Hematopoietic multipotent progenitor cell treated with erythropoietin and hydrocortisone succinate and interleukin-3 and kit ligand, for 17 days (in vitro differentiated cells): ENCODE data around the gene SYTL2.
"Not testable (repeated sequence)": the region's sequence is repeated elsewhere in the genome, so short reads cannot be mapped to it uniquely, and the experiment has no call there.

Experiments used
- DNase-seq: peaks from one replicate; pipeline ENCODE4 v3.0.0-alpha.2; 2015; ENCODE audit warnings: low spot score

The SYTL2 gene

DNA sequence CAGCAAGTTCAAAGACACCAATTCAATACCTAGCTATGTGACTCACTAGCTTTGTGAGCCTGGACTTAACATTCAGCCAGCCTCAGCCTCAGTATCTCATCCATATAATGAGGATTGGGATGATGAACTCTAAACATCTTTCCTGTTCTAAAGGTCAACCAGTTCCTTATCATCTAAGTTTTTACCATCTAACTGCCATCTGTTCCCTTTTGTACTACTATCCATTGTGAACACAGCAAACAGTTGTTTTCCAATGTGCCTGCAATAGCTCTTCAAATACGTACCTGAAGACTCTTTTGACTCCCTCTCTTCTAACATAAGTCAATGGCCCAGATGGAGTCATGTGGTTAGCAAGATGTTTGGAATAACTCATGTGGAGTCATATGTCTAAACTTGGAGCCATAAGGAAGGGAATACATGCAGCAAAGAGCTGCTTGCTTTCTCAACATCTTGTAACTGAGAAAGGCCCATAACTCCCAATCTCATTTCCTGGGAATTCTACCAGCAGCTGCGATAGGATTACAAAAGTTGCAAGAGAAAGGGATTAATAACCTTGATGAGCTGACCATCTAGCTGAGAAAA is 19.4 kb downstream of the SYTL2 start:
- DNase-seq: no peak

DNA sequence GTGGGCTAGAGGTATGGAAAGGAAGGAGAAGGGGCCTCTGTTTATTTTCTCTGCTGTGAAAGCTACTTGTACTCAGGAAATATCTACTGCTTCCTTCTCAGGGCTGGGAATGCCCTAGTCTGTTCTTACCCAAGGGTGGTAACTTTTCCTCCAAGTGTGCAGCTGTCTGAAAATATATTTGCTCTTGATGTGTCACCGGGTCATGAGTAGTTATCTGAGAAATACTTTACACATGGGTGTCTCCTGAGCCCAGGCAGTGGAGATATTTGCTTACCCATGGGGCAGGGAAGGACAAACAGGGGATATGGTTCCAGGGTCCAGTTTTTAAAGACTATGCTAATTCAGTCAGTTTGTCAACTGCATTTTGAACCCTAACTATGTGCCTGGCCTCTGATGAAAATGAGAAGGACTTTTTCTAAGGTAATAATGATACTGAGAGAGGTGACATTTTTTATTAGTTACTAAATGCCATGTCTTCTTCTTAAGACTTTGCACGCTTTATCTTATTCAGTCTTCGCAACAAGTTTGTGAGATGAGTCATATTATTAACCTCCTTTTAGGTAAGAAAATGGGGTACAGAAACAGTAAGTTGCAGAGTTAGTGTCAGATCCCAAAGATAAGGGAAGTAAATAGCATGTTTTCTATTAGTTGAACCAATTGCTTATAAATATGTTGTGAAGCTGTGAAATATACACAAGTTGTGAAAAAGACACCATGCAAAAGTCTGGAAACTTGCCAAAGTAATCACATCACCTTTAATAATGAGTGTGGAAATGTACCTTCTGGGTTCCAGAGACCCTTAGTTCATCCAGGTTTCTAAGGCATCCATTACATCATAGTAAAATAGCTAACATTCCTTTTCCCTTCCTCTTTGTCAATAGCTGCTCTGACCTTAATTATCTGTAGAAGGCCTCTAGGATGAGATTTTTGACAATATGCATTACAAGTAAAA is 22.9 kb downstream of the SYTL2 start:
- no peak for DNase-seq

DNA sequence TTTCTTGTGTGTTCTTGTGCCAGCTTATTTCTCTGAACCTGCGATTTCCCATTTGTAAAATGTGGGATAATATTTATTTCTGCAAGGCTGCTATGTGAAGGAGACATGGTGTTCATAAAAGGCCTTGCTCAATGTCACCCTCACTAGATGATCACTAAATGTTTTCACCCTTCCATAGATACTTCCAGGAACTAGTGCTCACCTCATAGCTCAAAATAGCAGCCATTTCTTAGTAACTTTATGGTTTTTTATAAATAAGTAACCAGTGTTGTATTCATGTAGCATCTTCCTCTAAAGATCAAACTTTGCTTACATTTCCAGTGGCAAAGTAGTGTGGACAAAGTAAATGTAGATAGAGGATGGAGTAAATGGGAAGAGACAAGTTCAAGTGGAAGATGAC is 23.8 kb downstream of the SYTL2 start:
- no peak for DNase-seq

DNA sequence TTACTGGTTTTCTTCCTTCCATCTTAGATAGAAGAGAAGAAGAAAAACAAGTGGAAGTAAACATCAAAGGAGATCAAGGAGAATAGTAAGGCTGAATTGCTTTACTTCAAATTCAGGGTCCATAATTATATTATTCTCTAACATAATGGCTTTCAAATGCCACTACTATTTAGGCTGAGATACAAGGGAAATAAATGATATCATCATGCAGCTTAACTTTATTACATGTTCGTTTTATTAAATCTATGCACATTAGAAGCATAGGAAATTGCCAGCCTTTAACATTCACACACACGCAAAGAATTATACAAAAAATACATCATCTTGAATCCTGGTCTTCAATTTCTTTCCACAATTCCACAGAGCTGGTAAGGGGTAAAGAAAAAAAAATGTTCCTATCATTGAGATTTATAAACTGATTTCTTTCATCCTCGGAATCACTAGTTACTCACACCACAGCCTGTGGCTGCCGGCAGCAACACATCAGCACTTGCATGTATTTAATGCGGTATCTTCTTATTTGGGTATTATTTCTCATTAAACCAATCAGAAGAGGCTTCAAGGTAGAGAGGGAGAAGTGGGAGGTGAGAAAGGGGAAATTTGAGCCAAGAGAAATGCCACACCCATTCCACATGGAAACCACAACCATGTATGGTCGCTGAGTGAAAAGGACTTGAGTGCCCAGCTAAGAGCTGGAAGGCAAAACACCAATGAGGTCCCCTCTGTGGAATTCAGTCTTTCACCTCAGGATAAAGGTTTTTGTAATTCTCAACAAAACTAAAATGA is 26.3 kb downstream of the SYTL2 start:
- DNase-seq: no peak

DNA sequence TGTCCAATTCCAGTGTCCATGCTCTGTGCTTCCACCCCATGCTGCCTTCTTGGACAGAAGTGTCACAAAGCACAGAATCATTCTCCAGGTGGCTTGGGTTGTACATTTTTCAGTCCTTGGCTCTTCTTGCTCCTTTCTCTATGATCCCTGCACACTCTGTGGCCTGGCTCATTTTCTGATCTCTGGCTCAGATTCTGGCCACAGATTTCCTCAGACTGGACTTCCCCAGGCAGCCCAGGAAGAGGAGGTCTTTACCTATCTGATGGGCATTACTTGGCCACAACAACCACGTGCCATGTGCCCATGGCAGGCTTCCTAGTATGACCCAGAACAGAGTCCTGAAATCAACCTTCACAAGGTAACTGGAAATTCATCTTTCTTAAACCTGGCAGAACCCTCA is 27.2 kb downstream of the SYTL2 start:
- DNase-seq: no peak

DNA sequence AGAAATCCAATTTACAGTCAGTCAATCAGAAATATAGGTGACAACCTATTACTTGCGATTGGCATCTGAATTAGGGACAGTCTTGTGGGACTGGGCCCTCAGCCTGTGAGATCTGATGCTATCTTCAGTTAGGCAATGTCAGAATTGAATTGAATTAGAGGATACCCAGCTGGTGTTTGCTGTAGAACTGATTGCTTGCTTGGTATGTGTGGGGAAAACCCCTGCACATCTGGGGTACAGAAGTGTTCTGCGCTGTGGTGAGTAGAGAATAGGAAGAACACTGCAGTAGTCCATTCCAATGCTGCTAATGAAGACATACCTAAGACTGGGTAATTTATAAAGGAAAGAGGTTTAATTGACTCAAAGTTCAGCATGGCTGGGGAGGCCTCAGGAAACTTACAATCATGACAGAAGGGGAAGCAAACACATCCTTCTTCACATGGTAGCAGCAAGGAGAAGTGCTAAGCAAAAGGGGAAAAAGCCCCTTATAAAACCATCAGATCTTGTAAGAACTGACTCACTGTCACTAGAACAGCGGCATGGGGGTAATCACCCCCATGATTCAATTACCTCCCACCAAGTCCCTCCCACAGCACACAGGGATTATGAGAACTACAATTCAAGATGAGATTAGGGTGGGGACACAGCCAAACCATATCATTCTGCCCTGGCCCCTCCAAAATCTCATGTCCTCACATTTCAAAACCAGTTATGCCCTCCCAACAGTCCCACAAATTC is 30.0 kb downstream of the SYTL2 start:
- DNase-seq: not testable (repeated sequence)

DNA sequence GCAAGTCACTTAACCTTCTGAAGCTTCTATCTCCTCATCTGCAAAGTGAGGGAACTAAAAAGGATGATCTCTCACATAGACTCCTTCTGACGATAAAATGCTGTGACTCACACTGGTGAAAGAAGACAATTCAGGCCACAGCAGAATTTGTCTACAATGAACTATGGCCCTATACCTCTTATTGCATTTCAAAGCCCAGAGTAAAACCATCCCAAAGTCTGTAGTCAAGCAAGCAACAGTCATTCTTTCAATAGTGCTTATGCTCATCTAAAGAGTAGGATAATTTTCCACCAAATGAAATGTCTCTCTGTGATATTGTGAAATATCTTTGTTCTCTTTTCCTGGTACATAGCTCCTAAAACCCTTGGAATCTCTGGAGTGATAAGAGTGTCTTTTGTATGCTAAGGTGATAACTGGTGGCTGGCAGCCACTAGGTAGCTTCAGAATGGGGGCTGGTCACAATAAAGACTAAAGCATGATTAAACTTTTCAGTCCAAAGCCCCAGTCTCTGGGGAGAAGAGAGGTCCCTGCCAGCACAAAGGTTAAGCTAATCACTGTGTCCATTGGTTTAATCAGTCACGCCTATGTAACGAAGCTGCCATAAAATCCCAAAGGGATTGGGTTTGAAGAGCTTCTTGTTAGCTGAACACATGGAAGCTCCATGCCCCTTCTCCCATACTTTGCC is 30.8 kb downstream of the SYTL2 start:
- no peak for DNase-seq

DNA sequence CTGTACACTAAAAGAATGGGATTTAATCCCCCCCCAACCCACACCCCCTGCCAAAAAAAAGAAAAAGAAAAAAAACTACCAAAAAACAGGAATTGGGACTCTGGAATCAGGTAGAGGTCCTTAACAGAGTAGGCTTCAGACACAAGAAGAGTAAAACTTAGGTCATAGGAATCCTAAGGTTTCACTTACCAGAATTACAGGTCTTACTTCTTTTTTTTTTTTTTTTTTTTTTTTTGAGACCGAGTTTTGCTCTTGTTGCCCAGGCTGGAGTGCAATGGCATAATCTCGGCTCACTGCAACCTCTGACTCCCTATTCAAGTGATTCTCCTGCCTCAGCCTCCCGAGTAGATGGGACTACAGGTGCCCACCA is 33.4 kb downstream of the SYTL2 start:
- DNase-seq: not testable (repeated sequence)

DNA sequence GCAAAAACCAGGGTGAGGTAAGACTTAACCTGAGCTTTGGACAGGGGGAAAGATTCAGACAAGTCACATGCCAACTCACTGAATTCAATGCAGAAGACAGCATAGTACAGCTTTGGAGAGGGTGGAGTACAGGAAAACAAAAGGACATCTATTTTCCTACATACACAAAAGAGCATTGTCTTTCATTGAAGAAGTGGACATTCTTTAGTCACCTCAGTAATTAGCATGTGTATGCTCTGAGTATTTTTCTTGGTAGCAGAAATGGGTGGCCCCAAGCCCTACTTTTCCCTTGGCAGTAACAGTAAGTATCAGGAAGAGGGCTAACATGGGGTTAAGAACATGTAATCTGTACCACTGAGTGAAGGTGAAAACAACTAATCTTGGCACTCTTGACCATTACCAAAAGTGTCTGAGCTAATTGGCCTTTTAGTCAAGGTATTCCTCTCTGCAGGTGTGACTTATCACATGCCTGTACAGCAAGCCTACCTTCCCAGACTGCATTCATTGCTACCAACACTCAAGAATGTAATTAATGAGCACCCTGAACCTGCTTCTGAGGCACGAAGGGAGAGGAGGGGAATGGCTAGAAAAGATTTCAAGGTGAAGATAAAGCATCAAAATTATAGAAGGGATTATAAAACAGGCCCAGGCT is 33.9 kb downstream of the SYTL2 start:
- no peak for DNase-seq

DNA sequence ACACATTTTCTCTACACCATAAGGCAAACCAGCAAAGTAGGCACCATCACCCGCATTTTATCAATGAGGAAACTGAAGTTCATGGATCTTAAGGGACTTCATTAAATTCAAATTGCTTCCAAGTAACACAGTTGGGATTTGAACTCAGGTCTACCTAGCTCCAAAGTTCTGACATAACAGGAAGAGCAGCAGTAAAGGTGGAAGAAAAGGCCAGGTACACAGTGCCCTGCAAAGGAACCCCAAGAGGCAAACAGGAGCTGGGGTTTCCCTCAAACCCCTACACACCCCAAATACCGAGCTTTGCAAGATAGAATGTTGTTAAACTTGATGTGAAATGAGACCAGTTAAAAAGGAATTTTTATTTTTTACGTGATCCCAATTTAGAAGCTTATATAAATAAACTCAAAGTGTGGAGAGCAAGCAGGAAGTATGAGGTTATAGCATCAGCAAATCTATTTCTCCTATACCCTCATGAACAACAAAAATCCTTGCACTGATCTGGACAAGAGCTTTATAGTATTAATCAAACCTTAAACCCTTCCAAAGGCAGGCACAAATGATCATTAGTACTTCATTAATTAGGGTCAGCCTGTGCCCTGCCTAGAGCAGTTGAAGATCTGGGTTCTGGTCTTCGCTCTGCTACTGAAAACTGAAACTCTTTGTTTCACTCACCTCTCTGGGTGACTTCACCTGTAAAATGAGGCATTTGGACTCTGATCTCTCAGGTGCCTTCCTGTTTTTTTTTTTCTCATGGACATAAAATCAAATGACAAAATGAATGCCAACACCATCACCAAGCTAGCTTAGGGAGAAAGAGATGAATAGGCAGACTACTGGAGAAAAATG is 36.5 kb downstream of the SYTL2 start:
- DNase-seq: no peak

DNA sequence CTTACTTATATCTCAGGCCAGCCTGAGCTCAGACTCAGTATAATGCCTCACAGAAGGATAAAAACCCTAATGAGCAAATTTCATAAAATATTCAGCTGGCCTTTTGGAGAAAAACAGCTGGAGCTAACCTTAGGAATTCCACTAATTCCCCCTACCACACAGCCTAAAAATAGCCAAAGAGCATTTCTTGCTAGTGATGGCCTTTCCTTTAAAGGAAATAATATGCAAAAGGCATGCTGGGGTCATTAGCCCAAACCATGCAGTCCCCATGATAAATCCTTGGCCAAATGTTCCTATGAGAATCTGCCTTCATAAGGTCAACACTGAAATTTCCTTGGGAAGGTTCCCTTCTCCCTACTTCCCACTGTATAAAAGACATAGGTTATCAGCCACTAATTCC is 38.2 kb downstream of the SYTL2 start:
- DNase-seq: no peak

DNA sequence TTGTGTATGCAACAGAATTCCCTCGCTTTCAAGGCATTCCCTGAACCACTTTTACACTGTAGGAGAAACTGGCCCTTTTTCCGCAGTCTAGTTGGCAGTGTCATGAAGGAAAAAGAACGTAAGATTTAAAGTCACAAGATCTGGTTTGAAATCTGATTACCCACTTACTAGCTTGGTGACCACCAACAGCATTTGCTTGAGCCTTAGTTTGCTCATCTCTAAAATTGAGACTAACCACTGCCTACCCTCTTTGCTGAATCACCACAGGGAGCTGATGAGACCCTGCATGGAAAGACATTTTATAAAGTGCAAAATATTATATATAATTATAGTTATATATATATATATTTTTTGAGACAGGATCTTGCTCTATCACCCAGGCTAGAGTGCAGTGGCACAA is 39.4 kb downstream of the SYTL2 start:
- no peak for DNase-seq

DNA sequence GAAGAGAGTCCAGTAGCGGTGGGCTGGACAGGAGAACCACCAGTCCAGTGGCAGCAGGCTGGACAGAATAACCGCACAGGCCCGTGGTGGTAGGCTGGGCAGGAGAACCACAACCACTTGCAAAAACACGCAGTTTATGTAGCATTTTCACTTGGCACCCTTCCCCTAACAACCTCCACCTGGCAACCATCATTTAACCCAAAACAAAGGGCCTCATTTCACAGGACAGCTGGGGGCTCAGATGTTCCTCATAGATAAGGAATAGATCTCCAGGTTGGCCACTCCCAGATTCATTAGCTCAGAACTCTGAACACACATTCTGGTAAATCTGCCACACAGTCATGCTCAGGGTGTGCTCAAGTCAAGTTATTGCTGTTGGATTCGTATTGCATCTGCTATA is 41.2 kb downstream of the SYTL2 start:
- DNase-seq: no peak

DNA sequence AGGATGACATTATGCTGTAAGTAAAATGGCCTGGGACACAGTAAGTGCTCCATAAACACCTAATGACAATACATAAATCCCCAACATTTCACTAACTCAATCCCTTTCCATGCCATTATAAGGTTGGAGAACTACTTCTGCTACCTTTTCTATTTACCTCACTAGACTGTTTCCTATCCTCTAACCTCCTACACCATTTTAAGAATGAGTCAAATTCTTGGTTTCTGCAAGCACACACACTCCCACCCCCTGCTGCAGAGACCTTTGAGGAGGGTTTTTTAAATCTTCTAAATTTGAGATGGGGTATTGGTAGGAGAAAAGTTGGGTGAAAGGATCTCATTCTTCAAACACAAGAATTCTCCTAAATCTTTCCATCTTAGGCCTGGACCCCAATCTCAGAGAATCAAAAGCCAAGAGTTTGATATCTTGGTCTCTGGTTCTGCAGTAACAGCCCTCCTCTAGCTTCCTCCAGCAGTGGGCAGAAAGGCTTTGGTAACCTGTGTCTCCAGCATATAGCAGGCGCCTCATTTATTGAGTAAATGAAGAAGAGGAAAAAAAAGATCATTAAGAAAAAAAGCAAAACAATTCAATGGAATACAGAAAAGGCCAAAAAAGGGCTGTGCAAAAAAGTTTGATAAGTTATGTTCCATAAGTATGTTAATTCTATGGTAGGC is 42.3 kb downstream of the SYTL2 start:
- DNase-seq: no peak

DNA sequence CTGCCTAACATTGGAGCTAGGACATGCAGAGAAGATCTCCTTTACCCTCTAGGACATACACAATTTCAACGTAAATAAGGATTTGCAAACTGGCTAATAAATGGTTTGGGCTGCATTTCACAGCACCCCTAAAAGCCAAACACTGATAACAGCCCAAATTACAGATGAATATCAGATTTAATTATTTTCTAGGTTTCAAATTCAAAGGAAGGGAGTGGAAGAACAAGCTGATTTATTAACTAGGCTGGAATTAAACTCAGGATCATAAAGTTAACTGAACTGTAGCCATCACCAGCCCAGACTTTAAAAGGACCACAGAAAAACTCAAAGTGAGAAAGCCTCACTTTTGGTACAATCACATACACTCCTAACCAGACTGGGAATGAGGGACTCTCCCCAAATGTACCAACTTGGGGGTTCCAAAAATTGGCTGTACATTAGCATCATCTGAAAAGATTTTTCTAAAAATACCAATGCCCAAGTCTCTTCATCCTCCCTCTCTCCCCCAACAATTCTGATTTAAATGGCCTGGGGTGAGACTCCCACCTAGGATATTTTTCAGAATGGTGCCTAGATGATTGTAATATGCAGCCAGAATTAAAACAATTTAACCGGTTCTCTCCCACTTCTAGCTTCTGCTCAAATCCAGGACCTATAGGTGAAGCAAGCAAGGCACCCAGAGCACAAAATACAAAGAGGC is 43.5 kb downstream of the SYTL2 start:
- DNase-seq: no peak

DNA sequence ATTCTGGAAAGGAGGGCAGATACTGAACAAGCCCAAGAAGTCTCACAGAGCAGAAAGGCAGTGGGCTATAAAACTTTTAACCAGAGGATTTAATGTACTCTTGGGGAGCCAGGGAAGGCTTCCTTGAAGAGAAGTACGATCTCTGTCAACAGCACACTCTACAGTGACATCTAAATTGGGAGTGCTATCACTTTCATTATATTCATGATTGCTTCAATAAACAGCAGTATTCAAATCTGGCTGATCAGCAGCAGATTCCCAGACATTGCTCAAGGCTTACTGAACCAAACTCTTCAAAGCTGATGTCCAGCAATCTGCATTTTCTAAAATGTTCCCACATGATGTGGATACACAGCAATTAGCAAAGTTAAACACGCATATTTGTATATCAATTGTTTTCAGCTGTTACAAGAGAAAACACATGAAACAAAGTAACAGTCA is 44.2 kb downstream of the SYTL2 start:
- no peak for DNase-seq

DNA sequence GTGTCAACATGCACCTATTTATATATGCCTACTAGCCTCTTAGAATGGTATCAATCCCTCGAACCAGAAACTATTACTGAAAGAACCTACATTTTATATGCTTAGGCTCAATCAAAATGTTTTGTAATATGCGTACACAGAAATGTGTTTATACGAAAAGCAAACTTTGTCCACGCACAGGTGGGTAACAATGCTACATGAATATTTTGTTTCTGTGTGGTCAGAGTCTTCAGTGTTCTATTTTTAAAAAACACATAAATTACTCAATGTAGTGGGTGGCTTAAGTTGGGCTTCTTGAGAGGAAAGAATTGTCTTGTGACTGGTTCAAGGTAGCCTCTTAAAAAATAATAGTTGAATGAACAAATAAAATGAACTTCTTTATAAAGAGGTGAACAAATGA is 46.1 kb downstream of the SYTL2 start:
- no peak for DNase-seq

DNA sequence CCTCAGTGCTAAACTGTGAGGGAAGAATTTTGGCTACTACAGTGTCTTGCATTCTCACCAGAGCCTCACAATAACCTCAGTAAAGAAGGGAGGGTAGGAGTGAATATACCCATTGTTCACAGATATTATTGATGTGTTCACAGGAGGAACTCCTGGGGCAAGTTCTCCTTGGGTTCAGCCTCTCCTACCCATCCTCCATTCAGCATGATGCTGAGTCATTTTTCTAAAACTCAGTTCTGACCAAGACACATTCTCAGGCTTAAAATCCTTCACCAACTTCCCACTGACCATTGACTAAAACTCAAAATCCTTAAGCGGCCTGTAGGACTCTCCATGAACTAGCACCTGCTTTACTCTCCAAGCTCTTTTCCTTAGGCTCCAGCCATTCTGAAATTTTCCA is 48.7 kb downstream of the SYTL2 start:
- DNase-seq: no peak

DNA sequence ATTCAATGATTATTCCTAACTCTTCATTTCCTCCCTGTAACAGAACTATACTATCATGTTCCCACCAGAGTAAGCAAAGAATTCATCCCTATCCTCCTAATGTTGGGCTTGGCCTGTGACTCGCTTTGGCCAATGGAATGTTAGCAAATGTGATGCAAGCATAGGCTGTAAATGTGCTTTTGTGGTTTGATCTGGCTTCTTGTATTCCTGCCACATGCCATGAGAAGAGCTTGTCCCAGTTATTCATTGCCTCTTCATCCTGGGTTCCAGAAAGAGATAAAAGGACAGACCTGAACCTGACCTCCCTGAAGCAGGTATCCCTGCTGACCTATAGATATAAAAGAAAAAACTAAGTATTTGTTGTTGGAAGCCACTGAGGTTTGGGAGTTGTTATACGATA is 51.0 kb downstream of the SYTL2 start:
- no peak for DNase-seq
